ENCODE data around the gene RIC8B. TPM values are rescaled to one million over a fixed set of nuclear protein-coding genes. Genes with fewer than 3 reads are reported as not detected.

The RIC8B gene
- polyA plus RNA-seq, 3 donors: 2.7 to 3.8 (median 2.7) TPM

DNA sequence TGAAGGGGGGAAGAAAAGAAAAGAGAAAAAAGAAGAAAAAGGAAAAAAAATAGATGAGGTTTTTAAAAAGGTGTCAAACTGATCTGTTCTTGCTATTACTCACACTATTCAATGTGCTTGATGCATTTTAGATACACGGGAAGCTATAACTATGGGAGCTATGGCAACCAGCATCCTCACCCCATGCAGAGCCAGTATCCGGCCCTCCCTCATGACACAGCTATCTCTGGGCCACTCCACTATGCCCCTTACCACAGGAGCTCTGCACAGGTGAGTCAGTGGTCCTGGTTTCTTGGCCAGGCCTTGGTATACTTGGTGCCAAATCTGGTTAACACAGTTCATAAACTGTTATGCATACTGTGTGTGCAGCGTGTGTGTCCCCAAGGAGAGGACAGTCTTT is 24.0 kb upstream of the RIC8B start:
- peaks cover 2 to 14% (median 6%) of the 10 kb centered on the region in 3 donors for H3K27me3 Mint-ChIP-seq (ENCODE audit: low read depth in 3 of 3)
- WGBS (ENCODE audit: insufficient coverage): 94% methylated on average over 2 of the region's 3 CpGs
- no peaks in the 10 kb centered on the region for H3K4me1 ChIP-seq (ENCODE audit: control insufficient read depth in 1 of 2, insufficient read depth in 2 of 2, low read length in 2 of 2)

GRCh38 chr12:106753526-106753925 is 21.0 kb upstream of the RIC8B start:
- peaks cover 5 to 12% (median 6%) of the 10 kb centered on the region in 3 donors for H3K27me3 Mint-ChIP-seq (ENCODE audit: low read depth in 3 of 3)
- 93% methylated on average over 5 of the region's 7 CpGs for WGBS (ENCODE audit: insufficient coverage)
- H3K9me3 Mint-ChIP-seq: peaks cover 0 to 12% (median 8%) of the 10 kb centered on the region in 7 donors

More for the DNA sequence above, 24.0 kb upstream of the RIC8B start:
- Histone ChIP-seq H3K27ac (ENCODE audit: low read depth in 1 of 2, low read length in 2 of 2) (no peak overlapping the region), H3K9me3 (replicated peaks in 1 of 2; ENCODE audit: control insufficient read depth in 1 of 2, insufficient read depth in 1 of 2, low read length in 2 of 2) (peaks cover 0 to 6% of the 10 kb centered on the region in 2 donors), H2AFZ (ENCODE audit: insufficient read depth, low read depth, low read length, poor library complexity, severe bottlenecking) (no peak overlapping the region), H4K20me1 (ENCODE audit: insufficient read depth, low read length) (no peaks in the 10 kb centered on the region), H3K4me3 (replicated peaks in 1 of 3; ENCODE audit: low read depth in 2 of 3, low read length in 3 of 3) (no peak overlapping the region), H3K36me3 (replicated peaks in 1 of 2; ENCODE audit: control insufficient read depth in 1 of 2, insufficient read depth in 2 of 2, low read length in 2 of 2) (no peaks in the 10 kb centered on the region), H3K27me3 (ENCODE audit: control insufficient read depth in 2 of 2, insufficient read depth in 2 of 2, low read length in 2 of 2) (no peaks in the 10 kb centered on the region), H3K79me2 (ENCODE audit: insufficient read depth, low read length) (no peaks in the 10 kb centered on the region), H3K9ac (ENCODE audit: insufficient read depth, low read length, poor library complexity, severe bottlenecking) (no peak overlapping the region), H3K4me2 (replicated peaks; ENCODE audit: extremely low read depth, low read length, poor library complexity, severe bottlenecking) (no peak overlapping the region)
- TF ChIP-seq, protein P1, sequence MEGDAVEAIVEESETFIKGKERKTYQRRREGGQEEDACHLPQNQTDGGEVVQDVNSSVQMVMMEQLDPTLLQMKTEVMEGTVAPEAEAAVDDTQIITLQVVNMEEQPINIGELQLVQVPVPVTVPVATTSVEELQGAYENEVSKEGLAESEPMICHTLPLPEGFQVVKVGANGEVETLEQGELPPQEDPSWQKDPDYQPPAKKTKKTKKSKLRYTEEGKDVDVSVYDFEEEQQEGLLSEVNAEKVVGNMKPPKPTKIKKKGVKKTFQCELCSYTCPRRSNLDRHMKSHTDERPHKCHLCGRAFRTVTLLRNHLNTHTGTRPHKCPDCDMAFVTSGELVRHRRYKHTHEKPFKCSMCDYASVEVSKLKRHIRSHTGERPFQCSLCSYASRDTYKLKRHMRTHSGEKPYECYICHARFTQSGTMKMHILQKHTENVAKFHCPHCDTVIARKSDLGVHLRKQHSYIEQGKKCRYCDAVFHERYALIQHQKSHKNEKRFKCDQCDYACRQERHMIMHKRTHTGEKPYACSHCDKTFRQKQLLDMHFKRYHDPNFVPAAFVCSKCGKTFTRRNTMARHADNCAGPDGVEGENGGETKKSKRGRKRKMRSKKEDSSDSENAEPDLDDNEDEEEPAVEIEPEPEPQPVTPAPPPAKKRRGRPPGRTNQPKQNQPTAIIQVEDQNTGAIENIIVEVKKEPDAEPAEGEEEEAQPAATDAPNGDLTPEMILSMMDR (IDR thresholded peaks at IDR 0.05): no peak
- DNase-seq: no peak
- no peak overlapping the region for H3K4me3 Mint-ChIP-seq
- peaks cover 0 to 12% (median 9%) of the 10 kb centered on the region in 7 donors for H3K9me3 Mint-ChIP-seq
- H3K4me1 Mint-ChIP-seq: no peaks in the 10 kb centered on the region
- no peak overlapping the region for H3K27ac Mint-ChIP-seq
- intact Hi-C loops (cut with micrococcal nuclease): no loop called here
- H3K36me3 Mint-ChIP-seq: no peaks in the 10 kb centered on the region

More at GRCh38 chr12:106753526-106753925, 21.0 kb upstream of the RIC8B start:
- intact Hi-C loops (cut with micrococcal nuclease): no loop called here
- H3K36me3 Mint-ChIP-seq: no peaks in the 10 kb centered on the region
- Histone ChIP-seq H3K4me1 (ENCODE audit: control insufficient read depth in 1 of 2, insufficient read depth in 2 of 2, low read length in 2 of 2) (no peaks in the 10 kb centered on the region), H2AFZ (ENCODE audit: insufficient read depth, low read depth, low read length, poor library complexity, severe bottlenecking) (no peak overlapping the region), H3K79me2 (ENCODE audit: insufficient read depth, low read length) (no peaks in the 10 kb centered on the region), H3K36me3 (replicated peaks in 1 of 2; ENCODE audit: control insufficient read depth in 1 of 2, insufficient read depth in 2 of 2, low read length in 2 of 2) (no peaks in the 10 kb centered on the region), H3K4me2 (replicated peaks; ENCODE audit: extremely low read depth, low read length, poor library complexity, severe bottlenecking) (no peak overlapping the region), H4K20me1 (ENCODE audit: insufficient read depth, low read length) (no peaks in the 10 kb centered on the region), H3K27me3 (ENCODE audit: control insufficient read depth in 2 of 2, insufficient read depth in 2 of 2, low read length in 2 of 2) (no peaks in the 10 kb centered on the region), H3K9me3 (replicated peaks in 1 of 2; ENCODE audit: control insufficient read depth in 1 of 2, insufficient read depth in 1 of 2, low read length in 2 of 2) (peaks cover 0 to 6% of the 10 kb centered on the region in 2 donors), H3K9ac (ENCODE audit: insufficient read depth, low read length, poor library complexity, severe bottlenecking) (no peak overlapping the region), H3K27ac (ENCODE audit: low read depth in 1 of 2, low read length in 2 of 2) (no peak overlapping the region), H3K4me3 (replicated peaks in 1 of 3; ENCODE audit: low read depth in 2 of 3, low read length in 3 of 3) (no peak overlapping the region)
- H3K4me3 Mint-ChIP-seq: no peak overlapping the region
- DNase-seq: no peak
- H3K4me1 Mint-ChIP-seq: no peaks in the 10 kb centered on the region
- TF ChIP-seq, protein P1 (IDR thresholded peaks at IDR 0.05): no peak
- H3K27ac Mint-ChIP-seq: no peak overlapping the region

Measured in CD14-positive monocyte (primary cell).